Muscle layer of duodenum (tissue), 2 donors: ENCODE results near the gene COPRS.
A peak's percentile ranks its signal among the peaks of the same experiment; 100 is the strongest.

Source experiments
- H3K27ac ChIP-seq: one replicate; pipeline ENCODE4 v1.7.0; 2013; ENCODE audit warnings: mild to moderate bottlenecking, low read length
- H3K27me3 ChIP-seq: one replicate; pipeline ENCODE4 v1.7.0; 2013; ENCODE audit warnings: low read depth, mild to moderate bottlenecking, control low read depth, low read length
- H3K36me3 ChIP-seq, 2 donors: one replicate each; pipeline ENCODE4 v1.7.0; 2013; ENCODE audit warnings: low read length in 2 of 2, control low read depth in 1 of 2, mild to moderate bottlenecking in 1 of 2; ENCODE audit not compliant: insufficient read depth in 2 of 2, control insufficient read depth in 1 of 2
- H3K4me1 ChIP-seq, 2 donors: one replicate each; pipeline ENCODE4 v1.7.0; 2013; ENCODE audit warnings: low read length in 2 of 2, mild to moderate bottlenecking in 2 of 2, control low read depth in 1 of 2, moderate library complexity in 1 of 2; ENCODE audit not compliant: insufficient read depth in 2 of 2, control insufficient read depth in 1 of 2
- H3K4me3 ChIP-seq, 2 donors: one replicate each; pipeline ENCODE4 v1.7.0; 2013; ENCODE audit warnings: low read length in 2 of 2, low read depth in 1 of 2, mild to moderate bottlenecking in 1 of 2
- H3K9me3 ChIP-seq, 2 donors: one replicate each; pipeline ENCODE4 v1.7.0; 2013; ENCODE audit warnings: low read length in 2 of 2, control low read depth in 1 of 2, mild to moderate bottlenecking in 1 of 2; ENCODE audit not compliant: control insufficient read depth in 1 of 2
- donor health status: healthy.

Gene COPRS

GRCh38 chr17:31877341-31877740 is 18.3 kb upstream of the COPRS start:
- H3K27me3 ChIP-seq = no peaks in the 10 kb centered on the region
- no peaks in the 10 kb centered on the region for H3K4me1 ChIP-seq
- peaks cover 47 to 86% of the 10 kb centered on the region in 2 donors for H3K36me3 ChIP-seq
- H3K9me3 ChIP-seq = no peaks in the 10 kb centered on the region
- no peak overlapping the region for H3K4me3 ChIP-seq
- no peak overlapping the region for H3K27ac ChIP-seq

- Histone ChIP-seq H3K4me1 (no peaks in the 10 kb centered on the region), H3K4me3 (no peak overlapping the region), H3K9me3 (no peaks in the 10 kb centered on the region), H3K27me3 (no peaks in the 10 kb centered on the region), H3K27ac (no peak overlapping the region), H3K36me3 (peaks cover 34 to 85% of the 10 kb centered on the region in 2 donors)
These were observed 16.0 kb upstream of the COPRS start for GRCh38 chr17:31875081-31875480.

DNA sequence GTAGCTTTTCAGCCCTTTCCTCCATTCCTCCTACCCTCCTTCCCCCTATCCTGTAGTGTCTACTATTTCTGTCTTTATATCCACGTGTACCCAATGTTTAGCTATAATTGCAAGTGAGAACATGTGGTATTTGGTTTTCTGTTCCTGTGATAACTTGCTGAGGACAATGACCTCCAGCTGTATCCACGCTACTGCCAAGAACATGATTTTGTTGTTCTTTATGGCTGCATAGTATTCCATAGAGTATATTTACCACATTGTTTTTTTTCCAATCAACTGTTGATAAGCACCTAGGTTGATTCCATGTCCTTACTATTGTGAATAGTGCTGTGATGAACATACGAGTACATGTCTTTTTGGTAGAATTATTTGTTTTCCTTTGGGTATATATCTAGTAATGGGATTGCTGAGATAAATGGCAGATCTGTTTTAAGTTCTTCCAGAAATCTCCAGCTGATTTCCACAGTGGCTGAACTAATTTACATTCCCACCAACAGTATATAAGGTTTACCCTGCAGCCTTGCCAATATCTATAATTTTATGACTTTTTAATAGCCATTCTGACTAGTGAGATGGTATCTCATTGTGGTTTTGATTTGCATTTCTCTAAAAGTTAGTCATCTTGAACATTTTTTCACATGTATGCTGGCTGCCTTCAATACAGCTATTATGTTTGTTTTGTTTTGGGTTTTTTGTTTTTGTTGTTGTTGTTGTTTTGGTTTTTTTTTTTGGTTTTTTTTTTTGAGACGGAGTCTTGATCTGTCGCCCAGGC is 10.9 kb upstream of the COPRS start:
- no peaks in the 10 kb centered on the region for H3K27me3 ChIP-seq
- no peaks in the 10 kb centered on the region for H3K4me1 ChIP-seq
- no peak overlapping the region for H3K27ac ChIP-seq
- H3K9me3 ChIP-seq = no peaks in the 10 kb centered on the region
- H3K4me3 ChIP-seq = no peak overlapping the region
- peaks cover 27 to 76% of the 10 kb centered on the region in 2 donors for H3K36me3 ChIP-seq

- Histone ChIP-seq H3K36me3 (peaks cover 30 to 76% of the 10 kb centered on the region in 2 donors), H3K9me3 (no peaks in the 10 kb centered on the region), H3K4me3 (no peak overlapping the region), H3K27me3 (no peaks in the 10 kb centered on the region), H3K4me1 (no peaks in the 10 kb centered on the region), H3K27ac (no peak overlapping the region)
These were observed 10.0 kb upstream of the COPRS start for GRCh38 chr17:31869031-31869430.

GRCh38 chr17:31859487-31860008 is 504 bp upstream of the COPRS start:
- no peaks in the 10 kb centered on the region for H3K9me3 ChIP-seq
- no peaks in the 10 kb centered on the region for H3K27me3 ChIP-seq
- H3K27ac ChIP-seq = no peak overlapping the region
- H3K36me3 ChIP-seq = peaks cover 15 to 24% of the 10 kb centered on the region in 2 donors
- H3K4me3 ChIP-seq = peak overlapping the region; percentile 53 to 55
- peaks cover 5 to 17% of the 10 kb centered on the region in 2 donors for H3K4me1 ChIP-seq

GRCh38 chr17:31857920-31858641 is 963 bp downstream of the COPRS start:
- no peaks in the 10 kb centered on the region for H3K9me3 ChIP-seq
- H3K4me3 ChIP-seq = peak overlapping the region; percentile 51 to 74
- no peaks in the 10 kb centered on the region for H3K27me3 ChIP-seq
- H3K4me1 ChIP-seq = peaks cover 5 to 17% of the 10 kb centered on the region in 2 donors
- H3K27ac ChIP-seq = no peak overlapping the region
- H3K36me3 ChIP-seq = peaks cover 9 to 11% of the 10 kb centered on the region in 2 donors

DNA sequence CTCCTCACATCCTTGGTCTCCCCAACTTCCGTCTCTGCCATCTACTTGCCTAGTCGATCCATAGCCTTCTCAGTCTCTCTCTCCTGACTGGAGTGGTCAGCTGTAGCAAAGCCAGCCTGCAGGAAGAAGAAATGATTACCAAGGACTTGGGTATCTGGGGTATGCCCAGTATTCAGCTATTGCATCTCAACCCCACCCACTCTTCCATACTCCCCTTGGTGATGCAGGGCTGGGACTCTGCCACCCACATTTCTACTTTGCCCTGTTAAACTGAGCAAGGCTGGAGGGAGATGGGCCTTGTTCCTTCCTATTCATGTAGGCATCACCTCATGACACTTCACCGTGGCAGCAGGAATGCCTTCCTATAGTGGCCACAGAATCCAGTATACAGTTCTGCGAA is 2.3 kb downstream of the COPRS start:
- Histone ChIP-seq H3K27ac (no peak overlapping the region), H3K27me3 (no peaks in the 10 kb centered on the region), H3K9me3 (no peaks in the 10 kb centered on the region), H3K4me3 (no peak overlapping the region), H3K4me1 (peaks cover 5 to 17% of the 10 kb centered on the region in 2 donors), H3K36me3 (peaks cover 12 to 13% of the 10 kb centered on the region in 2 donors)

- peaks cover 14 to 15% of the 10 kb centered on the region in 2 donors for H3K36me3 ChIP-seq
- no peak overlapping the region for H3K4me3 ChIP-seq
- no peak overlapping the region for H3K27ac ChIP-seq
- H3K27me3 ChIP-seq = no peaks in the 10 kb centered on the region
- peaks cover 4 to 14% of the 10 kb centered on the region in 2 donors for H3K4me1 ChIP-seq
- H3K9me3 ChIP-seq = no peaks in the 10 kb centered on the region
These were observed 4.4 kb downstream of the COPRS start for GRCh38 chr17:31854672-31855071.

DNA sequence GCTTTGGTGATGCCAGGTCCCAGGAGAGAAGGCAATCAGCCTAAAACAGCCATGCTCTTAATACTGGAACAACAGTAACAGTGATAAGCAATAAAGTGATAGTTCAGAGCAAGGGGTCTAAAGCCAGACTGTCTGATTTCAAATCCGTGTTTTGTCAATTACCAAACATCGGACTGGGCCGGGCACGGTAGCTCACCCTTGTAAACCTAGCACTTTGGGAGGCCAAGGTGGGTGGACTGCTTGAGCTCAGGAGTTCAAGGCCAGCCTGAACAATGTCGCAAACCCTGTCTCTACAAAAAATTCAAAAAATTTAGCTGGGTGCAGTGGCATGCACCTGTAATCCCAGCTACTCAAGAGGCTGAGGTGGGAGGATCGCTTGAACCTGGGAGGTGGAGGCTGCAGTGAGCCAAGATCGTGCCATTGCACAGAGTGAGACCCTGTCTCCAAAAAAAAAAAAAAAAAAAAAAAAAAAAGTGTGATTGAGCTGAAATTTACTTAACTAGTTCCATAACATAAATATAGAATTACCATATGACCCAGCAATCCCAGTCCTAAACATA is 5.1 kb downstream of the COPRS start:
- H3K9me3 ChIP-seq = no peaks in the 10 kb centered on the region
- peaks cover 0 to 10% of the 10 kb centered on the region in 2 donors for H3K4me1 ChIP-seq
- H3K36me3 ChIP-seq = peaks cover 14 to 15% of the 10 kb centered on the region in 2 donors
- H3K27ac ChIP-seq = no peak overlapping the region
- no peaks in the 10 kb centered on the region for H3K27me3 ChIP-seq
- no peak overlapping the region for H3K4me3 ChIP-seq

DNA sequence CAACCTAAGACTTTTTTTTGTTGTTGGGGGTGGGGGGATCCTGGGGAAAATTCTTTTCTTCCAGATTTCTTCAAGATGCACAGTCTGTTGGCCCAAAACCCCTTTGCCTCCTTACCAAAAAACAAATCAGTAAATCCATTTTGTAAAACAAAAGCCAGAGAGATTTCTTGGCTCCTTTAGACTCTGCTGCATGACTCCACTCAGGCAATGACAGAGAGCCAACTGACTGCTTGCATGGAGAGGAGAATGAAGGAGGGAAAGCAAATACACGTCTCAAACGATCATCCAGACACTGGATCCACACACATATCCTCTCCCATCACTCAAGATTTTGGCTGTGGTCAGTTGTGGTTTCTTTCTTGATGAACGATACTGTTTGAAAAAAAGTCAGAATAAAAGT is 13.8 kb downstream of the COPRS start:
- no peaks in the 10 kb centered on the region for H3K36me3 ChIP-seq
- H3K4me1 ChIP-seq = peaks cover 7 to 27% of the 10 kb centered on the region in 2 donors
- no peak overlapping the region for H3K4me3 ChIP-seq
- H3K9me3 ChIP-seq = no peaks in the 10 kb centered on the region
- H3K27ac ChIP-seq = no peak overlapping the region
- H3K27me3 ChIP-seq = no peaks in the 10 kb centered on the region

DNA sequence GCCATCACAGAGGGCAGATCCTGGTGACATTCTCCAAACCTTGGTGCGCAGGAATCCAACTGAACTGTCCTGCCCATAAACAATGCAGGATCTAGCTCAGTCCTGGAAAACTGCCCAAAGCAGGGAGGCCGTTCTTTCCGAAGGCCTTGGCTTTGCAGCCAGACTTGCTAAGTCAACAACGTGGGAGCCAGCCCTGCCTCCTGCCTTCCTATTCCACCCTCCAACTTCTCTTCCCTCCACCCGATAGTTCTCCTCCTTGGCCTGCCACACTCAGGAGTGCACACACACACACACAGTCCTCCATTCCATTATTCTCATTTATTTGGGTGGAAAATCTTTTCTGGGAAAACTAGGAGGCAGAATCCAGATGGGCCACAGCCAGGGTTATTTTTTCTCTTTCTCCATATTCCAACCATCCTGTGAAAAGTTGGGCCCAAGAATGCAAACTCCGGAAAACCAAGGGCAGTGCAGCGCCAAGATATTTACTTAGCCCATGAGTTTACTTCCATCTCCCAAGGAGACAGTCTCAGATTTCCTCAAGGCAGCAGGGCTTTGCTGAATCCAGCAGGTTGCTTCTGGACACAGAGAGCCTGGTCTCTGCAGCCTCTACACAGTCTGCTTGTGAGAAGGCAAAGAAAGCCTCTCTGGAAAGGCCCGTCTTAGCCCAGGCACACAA is 15.8 kb downstream of the COPRS start:
- Histone ChIP-seq H3K4me1 (peaks cover 7 to 27% of the 10 kb centered on the region in 2 donors), H3K27me3 (no peaks in the 10 kb centered on the region), H3K4me3 (peak overlapping the region; percentile 32 to 61), H3K36me3 (no peaks in the 10 kb centered on the region), H3K9me3 (no peaks in the 10 kb centered on the region), H3K27ac (no peak overlapping the region)
